ENCODE data around the gene SRA1.
A peak's percentile ranks its signal among the peaks of the same experiment; 100 is the strongest.

The SRA1 gene

GRCh38 chr5:140524003-140524402, 33.3 kb downstream of the SRA1 start:
- DNase-seq (ENCODE audit: low read depth in 1 of 2, low spot score in 1 of 2), result no peak
- H3K4me3 ChIP-seq (replicated peaks; ENCODE audit: insufficient read depth, low read length), result no peak overlapping the region
- no peaks in the 10 kb centered on the region for H3K27me3 ChIP-seq (ENCODE audit: insufficient read depth, poor library complexity, severe bottlenecking)
- TF ChIP-seq, protein P1, sequence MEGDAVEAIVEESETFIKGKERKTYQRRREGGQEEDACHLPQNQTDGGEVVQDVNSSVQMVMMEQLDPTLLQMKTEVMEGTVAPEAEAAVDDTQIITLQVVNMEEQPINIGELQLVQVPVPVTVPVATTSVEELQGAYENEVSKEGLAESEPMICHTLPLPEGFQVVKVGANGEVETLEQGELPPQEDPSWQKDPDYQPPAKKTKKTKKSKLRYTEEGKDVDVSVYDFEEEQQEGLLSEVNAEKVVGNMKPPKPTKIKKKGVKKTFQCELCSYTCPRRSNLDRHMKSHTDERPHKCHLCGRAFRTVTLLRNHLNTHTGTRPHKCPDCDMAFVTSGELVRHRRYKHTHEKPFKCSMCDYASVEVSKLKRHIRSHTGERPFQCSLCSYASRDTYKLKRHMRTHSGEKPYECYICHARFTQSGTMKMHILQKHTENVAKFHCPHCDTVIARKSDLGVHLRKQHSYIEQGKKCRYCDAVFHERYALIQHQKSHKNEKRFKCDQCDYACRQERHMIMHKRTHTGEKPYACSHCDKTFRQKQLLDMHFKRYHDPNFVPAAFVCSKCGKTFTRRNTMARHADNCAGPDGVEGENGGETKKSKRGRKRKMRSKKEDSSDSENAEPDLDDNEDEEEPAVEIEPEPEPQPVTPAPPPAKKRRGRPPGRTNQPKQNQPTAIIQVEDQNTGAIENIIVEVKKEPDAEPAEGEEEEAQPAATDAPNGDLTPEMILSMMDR (IDR thresholded peaks at IDR 0.05; ENCODE audit: insufficient read depth, low read length), result no peak
- 0 out of 2 replicates have a peak, but pooled peaks have one; percentile 14 for TF ChIP-seq SPI1 (IDR thresholded peaks at IDR 0.05; ENCODE audit: borderline replicate concordance, low read depth)
- H3K27ac ChIP-seq (replicated peaks), result no peak overlapping the region

DNA sequence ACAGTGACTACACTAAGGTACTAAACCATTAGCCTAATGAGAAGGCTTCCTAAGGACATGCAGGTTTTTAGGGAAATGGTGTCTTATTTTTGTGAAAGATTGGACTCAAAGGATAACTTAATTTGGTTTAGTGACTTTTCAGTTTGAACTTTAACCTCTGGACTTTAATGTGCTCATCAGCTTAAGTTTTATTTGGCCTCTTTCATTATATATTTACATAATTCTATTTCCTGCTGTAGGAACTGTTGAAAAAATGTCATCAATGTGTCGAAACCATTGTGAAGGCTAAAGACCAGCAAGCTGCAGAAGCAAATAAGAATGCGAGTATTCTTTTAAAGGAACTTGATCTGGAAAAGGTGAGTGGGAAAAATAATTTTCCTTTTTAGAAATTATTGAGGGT, 44.1 kb downstream of the SRA1 start:
- no peak for DNase-seq (ENCODE audit: low read depth in 1 of 2, low spot score in 1 of 2)

DNA sequence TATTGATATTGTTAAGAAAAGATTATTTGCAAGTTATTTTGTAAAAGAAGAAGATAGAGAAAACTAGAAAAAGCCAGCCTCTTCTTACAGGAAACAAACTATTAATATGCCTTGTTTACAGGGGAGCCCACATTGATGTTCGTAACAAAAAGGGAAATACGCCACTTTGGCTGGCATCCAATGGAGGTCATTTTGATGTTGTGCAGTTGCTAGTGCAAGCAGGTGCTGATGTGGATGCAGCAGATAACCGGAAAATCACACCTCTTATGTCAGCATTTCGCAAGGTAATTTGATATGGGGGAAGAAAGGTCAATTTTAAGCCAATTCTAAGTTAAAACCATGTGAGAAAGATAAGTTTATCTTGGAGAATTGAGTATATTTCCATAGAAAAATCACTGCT, 47.4 kb downstream of the SRA1 start:
- TF ChIP-seq POLR2AphosphoS5 (IDR thresholded peaks at IDR 0.05; ENCODE audit: low read depth), result no peak
- TF ChIP-seq GABPA (IDR thresholded peaks at IDR 0.05; ENCODE audit: low read depth), result no peak
- TF ChIP-seq SPI1 (IDR thresholded peaks at IDR 0.05; ENCODE audit: borderline replicate concordance, low read depth), result no peak
- no peak for TF ChIP-seq REST (IDR thresholded peaks at IDR 0.05; ENCODE audit: insufficient replicate concordance, low read depth)
- TF ChIP-seq, protein P1 (IDR thresholded peaks at IDR 0.05; ENCODE audit: insufficient read depth, low read length), result no peak
- no peak overlapping the region for H3K4me3 ChIP-seq (replicated peaks; ENCODE audit: insufficient read depth, low read length)
- DNase-seq (ENCODE audit: low read depth in 1 of 2, low spot score in 1 of 2), result no peak
- H3K27me3 ChIP-seq (ENCODE audit: insufficient read depth, poor library complexity, severe bottlenecking), result no peaks in the 10 kb centered on the region
- no peak overlapping the region for H3K27ac ChIP-seq (replicated peaks)

More for the DNA sequence above, 44.1 kb downstream of the SRA1 start:
- Histone ChIP-seq H3K27ac (replicated peaks) (no peak overlapping the region), H3K4me3 (replicated peaks; ENCODE audit: insufficient read depth, low read length) (no peak overlapping the region), H3K27me3 (ENCODE audit: insufficient read depth, poor library complexity, severe bottlenecking) (no peaks in the 10 kb centered on the region)
- TF ChIP-seq, protein P1 (IDR thresholded peaks at IDR 0.05; ENCODE audit: insufficient read depth, low read length), result no peak
- no peak for TF ChIP-seq REST (IDR thresholded peaks at IDR 0.05; ENCODE audit: insufficient replicate concordance, low read depth)
- no peak for TF ChIP-seq GABPA (IDR thresholded peaks at IDR 0.05; ENCODE audit: low read depth)
- TF ChIP-seq SPI1 (IDR thresholded peaks at IDR 0.05; ENCODE audit: borderline replicate concordance, low read depth), result no peak
- no peak for TF ChIP-seq POLR2AphosphoS5 (IDR thresholded peaks at IDR 0.05; ENCODE audit: low read depth)

- no peak for DNase-seq (ENCODE audit: low read depth in 1 of 2, low spot score in 1 of 2)
- Histone ChIP-seq H3K27me3 (ENCODE audit: insufficient read depth, poor library complexity, severe bottlenecking) (no peaks in the 10 kb centered on the region), H3K4me3 (replicated peaks; ENCODE audit: insufficient read depth, low read length) (no peak overlapping the region), H3K27ac (replicated peaks) (no peak overlapping the region)
- TF ChIP-seq SPI1 (IDR thresholded peaks at IDR 0.05; ENCODE audit: borderline replicate concordance, low read depth) (no peak), REST (IDR thresholded peaks at IDR 0.05; ENCODE audit: insufficient replicate concordance, low read depth) (no peak)
These were observed 54.4 kb downstream of the SRA1 start for GRCh38 chr5:140502834-140503233.

Measured in HL-60 (cell line).